ENCODE results near the gene HAUS2. TPM values are rescaled to one million over a fixed set of nuclear protein-coding genes. Genes with fewer than 3 reads are reported as not detected.

The HAUS2 gene
- total RNA-seq, 1 experiment from 2014 or later = 42.4 TPM

DNA sequence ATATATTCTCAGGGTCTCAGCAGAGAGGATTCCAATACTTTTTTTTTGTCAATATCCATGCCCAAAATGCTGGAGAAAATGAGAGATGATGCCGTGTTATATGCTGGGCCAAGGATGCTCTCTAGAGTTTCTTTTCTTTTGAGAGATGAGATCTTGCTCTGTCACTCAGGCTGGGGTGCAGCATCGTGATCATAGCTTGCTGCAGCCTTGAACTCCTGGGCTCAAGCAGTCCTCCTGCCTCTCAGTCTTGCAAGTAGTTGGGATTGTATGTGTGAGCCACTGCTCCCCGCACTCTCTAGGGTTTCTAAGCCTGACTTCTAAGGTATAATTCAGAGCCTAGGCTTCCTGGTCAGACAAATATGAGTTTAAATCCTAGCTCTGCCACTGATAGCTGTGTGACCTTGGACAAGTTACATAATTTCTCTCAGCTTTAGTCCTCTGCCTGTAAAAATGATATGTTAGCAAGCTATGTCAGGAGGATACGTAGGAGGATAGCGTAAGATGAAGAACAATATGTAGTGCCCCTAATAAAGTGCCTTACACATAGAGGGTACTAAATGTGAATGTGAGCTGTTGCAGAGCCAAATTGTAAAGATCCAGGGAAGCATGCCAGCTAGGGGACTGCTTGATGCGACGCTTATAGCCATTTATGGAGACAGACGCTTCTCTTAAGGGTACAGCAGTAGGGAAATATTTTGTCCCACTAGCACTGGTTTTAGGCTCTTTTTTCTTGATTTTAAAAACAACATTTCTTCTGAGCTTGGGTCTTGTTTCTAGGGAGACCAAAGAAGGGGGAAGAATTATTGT, 34.1 kb downstream of the HAUS2 start:
- ATAC-seq (no peak), DNase-seq (ENCODE audit: low read depth, low spot score) (no peak)
- POLR2A ChIA-PET = interaction anchor here (0.6 kb wide), 1 partner anchor 102 kb away, joined by 3 read pairs; no protein-coding TSS in a partner anchor
- H3K9me3 ChIP-seq (ENCODE audit: control insufficient read depth, insufficient read depth, low read depth, low read length) = no peaks in the 10 kb centered on the region
- intact Hi-C loops (cut with micrococcal nuclease; ENCODE audit: unreplicated experiment) = no loop called here
- H3K27me3 ChIP-seq (ENCODE audit: control insufficient read depth, insufficient read depth, low read length) = no peaks in the 10 kb centered on the region
- TF ChIP-seq TCF7L2 (IDR thresholded peaks at IDR 0.05; ENCODE audit: low read depth, low read length) = no peak
- TF ChIP-seq CTCF (IDR thresholded peaks at IDR 0.05) = no peak
- no peak for TF ChIP-seq SIN3A (IDR thresholded peaks at IDR 0.05; ENCODE audit: borderline replicate concordance, insufficient read depth, low read depth, low read length)
- no peak for TF ChIP-seq REST (IDR thresholded peaks at IDR 0.05; ENCODE audit: insufficient read depth in 1 of 2, low read depth in 2 of 2, low read length in 1 of 2)
- no peak for TF ChIP-seq POLR2AphosphoS5 (IDR thresholded peaks at IDR 0.05; ENCODE audit: low read depth, low read length)
- in situ Hi-C loops (cut with HindIII; ENCODE audit: low pct_unique_long_range_greater_than_20kb, low sequenced_read_pairs) = no loop called here
- H3K36me3 ChIP-seq (ENCODE audit: control insufficient read depth, insufficient read depth, low read length) = no peaks in the 10 kb centered on the region
- CTCF ChIA-PET = no interaction called here
- BruUV-seq (replicated peaks) = no TSS peak
- H3K27ac ChIP-seq (ENCODE audit: low read length) = peak overlapping the region; percentile 70; the same call in 1 of the 2 replicates
- peaks cover 16% of the 10 kb centered on the region for H3K4me1 ChIP-seq (ENCODE audit: control insufficient read depth, insufficient read depth, low read length)
- no peak overlapping the region for H3K4me3 ChIP-seq (ENCODE audit: low read depth in 2 of 2, low read length in 2 of 2)

DNA sequence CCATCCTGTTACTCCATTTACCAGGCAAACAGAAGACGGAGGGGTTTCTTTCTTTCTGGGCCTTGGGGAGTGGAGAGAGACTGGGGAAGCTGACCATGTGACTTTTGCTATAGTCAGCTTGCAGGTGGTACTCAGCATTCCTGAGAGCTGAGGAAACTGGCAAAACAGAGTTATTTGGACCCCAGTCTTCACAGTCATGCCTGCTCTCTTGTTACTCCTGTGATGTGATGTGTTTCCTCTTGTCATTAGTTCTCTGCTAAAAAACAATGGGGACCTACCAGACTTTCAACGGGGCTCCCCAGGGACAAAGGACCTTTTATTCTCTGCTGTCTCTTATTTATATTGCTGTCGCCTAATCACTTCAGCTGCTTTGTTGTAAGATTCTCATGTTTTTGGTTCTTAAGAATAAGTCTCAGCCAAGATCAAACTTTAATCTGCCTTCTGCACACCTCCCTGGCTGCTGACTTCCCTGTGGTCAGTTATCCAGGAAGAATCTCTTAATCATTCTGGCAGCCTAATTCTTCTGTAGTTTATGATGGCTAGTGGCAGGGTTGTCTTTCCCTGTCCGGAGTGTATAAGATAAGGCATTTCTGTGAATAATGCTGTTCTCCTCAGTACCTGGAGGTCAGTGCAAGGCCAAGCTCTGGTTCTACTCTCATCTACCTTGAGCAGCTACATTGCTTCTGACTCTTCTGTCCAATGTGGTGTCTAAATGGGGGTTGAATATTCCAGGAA, 35.6 kb downstream of the HAUS2 start:
- POLR2A ChIA-PET = no interaction called here
- in situ Hi-C loops (cut with HindIII; ENCODE audit: low pct_unique_long_range_greater_than_20kb, low sequenced_read_pairs) (no loop called here), intact Hi-C loops (cut with micrococcal nuclease; ENCODE audit: unreplicated experiment) (no loop called here)
- Histone ChIP-seq H3K4me3 (ENCODE audit: low read depth in 2 of 2, low read length in 2 of 2) (no peak overlapping the region), H3K4me1 (ENCODE audit: control insufficient read depth, insufficient read depth, low read length) (peaks cover 16% of the 10 kb centered on the region), H3K9me3 (ENCODE audit: control insufficient read depth, insufficient read depth, low read depth, low read length) (no peaks in the 10 kb centered on the region), H3K27ac (ENCODE audit: low read length) (no peak overlapping the region), H3K36me3 (ENCODE audit: control insufficient read depth, insufficient read depth, low read length) (no peaks in the 10 kb centered on the region), H3K27me3 (ENCODE audit: control insufficient read depth, insufficient read depth, low read length) (no peaks in the 10 kb centered on the region)
- ATAC-seq = no peak
- BruUV-seq (replicated peaks) = no TSS peak
- CTCF ChIA-PET = no interaction called here
- TF ChIP-seq CTCF (IDR thresholded peaks at IDR 0.05) (no peak), POLR2AphosphoS5 (IDR thresholded peaks at IDR 0.05; ENCODE audit: low read depth, low read length) (no peak), REST (IDR thresholded peaks at IDR 0.05; ENCODE audit: insufficient read depth in 1 of 2, low read depth in 2 of 2, low read length in 1 of 2) (no peak), TCF7L2 (IDR thresholded peaks at IDR 0.05; ENCODE audit: low read depth, low read length) (no peak), SIN3A (IDR thresholded peaks at IDR 0.05; ENCODE audit: borderline replicate concordance, insufficient read depth, low read depth, low read length) (no peak)
- DNase-seq (ENCODE audit: low read depth, low spot score) = no peak

All from Panc1 (cell line).